RPMI8226 (cell line): ENCODE measurements around the gene FPR1.

Experiments used
- DNase-seq: peaks from one replicate; pipeline ENCODE4 v3.0.0-alpha.2; 2015

The FPR1 gene

GRCh38 chr19:51751655-51752054 lies at the start of gene FPR1:
Gene FPR1 (minus strand): TSS chr19:51751878. CDS start chr19:51746994, 4,884 bp downstream.
- DNase-seq, result no peak

- DNase-seq, result no peak
These were observed 49.0 kb upstream of the FPR1 start for GRCh38 chr19:51800473-51801244.

GRCh38 chr19:51799774-51800472 lies 48.2 kb upstream of the FPR1 start:
- no peak for DNase-seq

- peak; percentile 61 for DNase-seq
These were observed 47.5 kb upstream of the FPR1 start for GRCh38 chr19:51799034-51799773.

- DNase-seq, result no peak
These were observed 46.4 kb upstream of the FPR1 start for GRCh38 chr19:51798062-51798461.

GRCh38 chr19:51797480-51797879 lies 45.8 kb upstream of the FPR1 start:
- DNase-seq, result no peak

GRCh38 chr19:51796195-51796679 lies 44.6 kb upstream of the FPR1 start:
- no peak for DNase-seq

GRCh38 chr19:51794885-51795490 lies 43.3 kb upstream of the FPR1 start, which contains the start of gene FPR3:
Gene FPR3 (plus strand): TSS chr19:51795157. CDS start chr19:51823749, 28,592 bp downstream.
- DNase-seq, result no peak

GRCh38 chr19:51793994-51794393 lies 42.3 kb upstream of the FPR1 start:
- no peak for DNase-seq

- no peak for DNase-seq
These were observed 41.3 kb upstream of the FPR1 start for GRCh38 chr19:51792932-51793331.

GRCh38 chr19:51789061-51789795 lies 37.5 kb upstream of the FPR1 start:
- no peak for DNase-seq

GRCh38 chr19:51788029-51788428 lies 36.4 kb upstream of the FPR1 start:
- no peak for DNase-seq

GRCh38 chr19:51786646-51787494 lies 35.2 kb upstream of the FPR1 start:
- DNase-seq, result no peak

GRCh38 chr19:51784922-51785690 lies 33.4 kb upstream of the FPR1 start:
- peak; percentile 15 for DNase-seq

GRCh38 chr19:51784109-51784785 lies 32.6 kb upstream of the FPR1 start:
- DNase-seq, result no peak

- DNase-seq, result peak; percentile 39
These were observed 31.7 kb upstream of the FPR1 start for GRCh38 chr19:51783372-51783771.

GRCh38 chr19:51781999-51782398 lies 30.3 kb upstream of the FPR1 start:
- DNase-seq, result no peak

GRCh38 chr19:51780270-51780669 lies 28.6 kb upstream of the FPR1 start:
- DNase-seq, result no peak

GRCh38 chr19:51779703-51780102 lies 28.0 kb upstream of the FPR1 start:
- no peak for DNase-seq

- DNase-seq, result no peak
These were observed 27.5 kb upstream of the FPR1 start for GRCh38 chr19:51779181-51779580.
